ENCODE results near the gene PPP2R3A. TPM values are rescaled to one million over a fixed set of nuclear protein-coding genes. Genes with fewer than 3 reads are reported as not detected.

Gene PPP2R3A
- total RNA-seq, 1 experiment from 2014 or later = not detected

DNA sequence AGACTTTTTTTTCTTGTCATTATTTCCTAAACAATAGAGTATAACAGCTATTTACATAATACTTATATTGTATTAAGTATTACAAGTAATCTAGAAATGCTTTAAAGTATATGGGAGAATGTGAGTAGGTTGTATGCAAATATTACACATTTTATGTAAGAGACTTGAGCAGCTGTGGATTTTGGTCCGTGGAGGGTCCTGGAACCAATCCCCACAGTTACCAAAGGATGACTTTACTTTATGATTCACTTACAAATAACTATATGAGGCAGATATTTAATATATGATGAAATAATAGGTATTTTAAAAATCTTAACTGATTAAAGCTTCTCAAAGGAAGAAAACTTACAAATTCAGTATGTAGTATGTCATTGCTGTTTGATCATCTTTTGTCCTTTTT lies 56.3 kb downstream of the PPP2R3A start:
- H3K9me2 ChIP-seq (replicated peaks; ENCODE audit: insufficient read depth, low read length) = no peaks in the 10 kb centered on the region
- no peak overlapping the region for H3K27ac ChIP-seq (ENCODE audit: low read length)
- no peaks in the 10 kb centered on the region for H3K4me1 ChIP-seq (ENCODE audit: low read length)
- H3K9me3 ChIP-seq (ENCODE audit: low read length) = no peaks in the 10 kb centered on the region
- H2AFZ ChIP-seq (ENCODE audit: low read length) = no peak overlapping the region
- H3K79me2 ChIP-seq (ENCODE audit: low read length) = no peaks in the 10 kb centered on the region
- H3K27me3 ChIP-seq (ENCODE audit: low read length) = no peaks in the 10 kb centered on the region; the same call in 1 of the 2 replicates
- H4K20me1 ChIP-seq (ENCODE audit: insufficient read depth, low read depth, low read length) = no peaks in the 10 kb centered on the region
- H3K4me2 ChIP-seq (ENCODE audit: low read depth, low read length, poor library complexity, severe bottlenecking) = no peak overlapping the region
- no peaks in the 10 kb centered on the region for H3K36me3 ChIP-seq (ENCODE audit: insufficient read depth, low read length)
- no peak overlapping the region for H3K9ac ChIP-seq (ENCODE audit: low read length)
- H3K4me3 ChIP-seq (ENCODE audit: low read length) = no peak overlapping the region
- no peak for DNase-seq

GRCh38 chr3:136022529-136023263 lies 57.2 kb downstream of the PPP2R3A start:
- Histone ChIP-seq H3K4me3 (ENCODE audit: low read length) (no peak overlapping the region), H3K27ac (ENCODE audit: low read length) (no peak overlapping the region), H3K4me1 (ENCODE audit: low read length) (no peaks in the 10 kb centered on the region), H3K9me2 (replicated peaks; ENCODE audit: insufficient read depth, low read length) (no peaks in the 10 kb centered on the region), H3K27me3 (ENCODE audit: low read length) (no peaks in the 10 kb centered on the region; the same call in 1 of the 2 replicates), H3K9ac (ENCODE audit: low read length) (no peak overlapping the region), H4K20me1 (ENCODE audit: insufficient read depth, low read depth, low read length) (no peaks in the 10 kb centered on the region), H2AFZ (ENCODE audit: low read length) (no peak overlapping the region), H3K4me2 (ENCODE audit: low read depth, low read length, poor library complexity, severe bottlenecking) (no peak overlapping the region), H3K36me3 (ENCODE audit: insufficient read depth, low read length) (no peaks in the 10 kb centered on the region), H3K79me2 (ENCODE audit: low read length) (no peaks in the 10 kb centered on the region), H3K9me3 (ENCODE audit: low read length) (no peaks in the 10 kb centered on the region)
- no peak for DNase-seq

GRCh38 chr3:136023264-136023978 lies 57.9 kb downstream of the PPP2R3A start:
- DNase-seq = no peak
- H3K4me3 ChIP-seq (ENCODE audit: low read length) = no peak overlapping the region

GRCh38 chr3:136036306-136036705 lies 70.8 kb downstream of the PPP2R3A start:
- H3K36me3 ChIP-seq (ENCODE audit: insufficient read depth, low read length) = no peaks in the 10 kb centered on the region
- no peak overlapping the region for H3K4me3 ChIP-seq (ENCODE audit: low read length)
- DNase-seq = no peak
- H3K4me2 ChIP-seq (ENCODE audit: low read depth, low read length, poor library complexity, severe bottlenecking) = no peak overlapping the region
- H3K27me3 ChIP-seq (ENCODE audit: low read length) = no peaks in the 10 kb centered on the region
- no peak overlapping the region for H2AFZ ChIP-seq (ENCODE audit: low read length)
- H3K27ac ChIP-seq (ENCODE audit: low read length) = no peak overlapping the region
- no peaks in the 10 kb centered on the region for H3K9me2 ChIP-seq (replicated peaks; ENCODE audit: insufficient read depth, low read length)
- H3K4me1 ChIP-seq (ENCODE audit: low read length) = no peaks in the 10 kb centered on the region
- H3K9ac ChIP-seq (ENCODE audit: low read length) = no peak overlapping the region
- no peaks in the 10 kb centered on the region for H4K20me1 ChIP-seq (ENCODE audit: insufficient read depth, low read depth, low read length)
- no peaks in the 10 kb centered on the region for H3K9me3 ChIP-seq (ENCODE audit: low read length)
- no peaks in the 10 kb centered on the region for H3K79me2 ChIP-seq (ENCODE audit: low read length)

More at GRCh38 chr3:136023264-136023978, 57.9 kb downstream of the PPP2R3A start:
- Histone ChIP-seq H3K9me2 (replicated peaks; ENCODE audit: insufficient read depth, low read length) (no peaks in the 10 kb centered on the region), H3K9me3 (ENCODE audit: low read length) (no peaks in the 10 kb centered on the region), H4K20me1 (ENCODE audit: insufficient read depth, low read depth, low read length) (no peaks in the 10 kb centered on the region), H3K27ac (ENCODE audit: low read length) (no peak overlapping the region), H3K27me3 (ENCODE audit: low read length) (no peaks in the 10 kb centered on the region; the same call in 1 of the 2 replicates), H3K79me2 (ENCODE audit: low read length) (no peaks in the 10 kb centered on the region), H3K36me3 (ENCODE audit: insufficient read depth, low read length) (no peaks in the 10 kb centered on the region), H3K4me2 (ENCODE audit: low read depth, low read length, poor library complexity, severe bottlenecking) (no peak overlapping the region), H2AFZ (ENCODE audit: low read length) (no peak overlapping the region), H3K9ac (ENCODE audit: low read length) (no peak overlapping the region), H3K4me1 (ENCODE audit: low read length) (no peaks in the 10 kb centered on the region)

- Histone ChIP-seq H3K79me2 (ENCODE audit: low read length) (no peaks in the 10 kb centered on the region), H2AFZ (ENCODE audit: low read length) (no peak overlapping the region), H3K27me3 (ENCODE audit: low read length) (no peaks in the 10 kb centered on the region), H4K20me1 (ENCODE audit: insufficient read depth, low read depth, low read length) (no peaks in the 10 kb centered on the region), H3K4me1 (ENCODE audit: low read length) (no peaks in the 10 kb centered on the region), H3K36me3 (ENCODE audit: insufficient read depth, low read length) (no peaks in the 10 kb centered on the region), H3K4me2 (ENCODE audit: low read depth, low read length, poor library complexity, severe bottlenecking) (no peak overlapping the region), H3K27ac (ENCODE audit: low read length) (no peak overlapping the region), H3K9ac (ENCODE audit: low read length) (no peak overlapping the region), H3K9me2 (replicated peaks; ENCODE audit: insufficient read depth, low read length) (no peaks in the 10 kb centered on the region), H3K4me3 (ENCODE audit: low read length) (no peak overlapping the region), H3K9me3 (ENCODE audit: low read length) (no peaks in the 10 kb centered on the region)
- no peak for DNase-seq
Measured at GRCh38 chr3:136038668-136039067, 73.1 kb downstream of the PPP2R3A start.

GRCh38 chr3:136042608-136043221 lies 77.2 kb downstream of the PPP2R3A start:
- Histone ChIP-seq H3K36me3 (ENCODE audit: insufficient read depth, low read length) (no peaks in the 10 kb centered on the region), H3K4me3 (ENCODE audit: low read length) (no peak overlapping the region), H3K4me2 (ENCODE audit: low read depth, low read length, poor library complexity, severe bottlenecking) (no peak overlapping the region), H3K79me2 (ENCODE audit: low read length) (no peaks in the 10 kb centered on the region), H2AFZ (ENCODE audit: low read length) (no peak overlapping the region), H3K9ac (ENCODE audit: low read length) (no peak overlapping the region), H4K20me1 (ENCODE audit: insufficient read depth, low read depth, low read length) (no peaks in the 10 kb centered on the region), H3K9me2 (replicated peaks; ENCODE audit: insufficient read depth, low read length) (no peaks in the 10 kb centered on the region), H3K27ac (ENCODE audit: low read length) (no peak overlapping the region), H3K4me1 (ENCODE audit: low read length) (no peaks in the 10 kb centered on the region), H3K9me3 (ENCODE audit: low read length) (no peaks in the 10 kb centered on the region), H3K27me3 (ENCODE audit: low read length) (no peaks in the 10 kb centered on the region)
- DNase-seq = peak; percentile 86

GRCh38 chr3:136044980-136045745 lies 79.6 kb downstream of the PPP2R3A start:
- Histone ChIP-seq H3K27me3 (ENCODE audit: low read length) (no peaks in the 10 kb centered on the region), H3K9me3 (ENCODE audit: low read length) (no peaks in the 10 kb centered on the region), H3K4me3 (ENCODE audit: low read length) (no peak overlapping the region), H3K27ac (ENCODE audit: low read length) (no peak overlapping the region), H3K79me2 (ENCODE audit: low read length) (no peaks in the 10 kb centered on the region), H2AFZ (ENCODE audit: low read length) (no peak overlapping the region), H3K9me2 (replicated peaks; ENCODE audit: insufficient read depth, low read length) (no peaks in the 10 kb centered on the region), H3K9ac (ENCODE audit: low read length) (no peak overlapping the region), H4K20me1 (ENCODE audit: insufficient read depth, low read depth, low read length) (no peaks in the 10 kb centered on the region), H3K4me1 (ENCODE audit: low read length) (no peaks in the 10 kb centered on the region), H3K36me3 (ENCODE audit: insufficient read depth, low read length) (no peaks in the 10 kb centered on the region), H3K4me2 (ENCODE audit: low read depth, low read length, poor library complexity, severe bottlenecking) (no peak overlapping the region)
- DNase-seq = peak; percentile 11

DNA sequence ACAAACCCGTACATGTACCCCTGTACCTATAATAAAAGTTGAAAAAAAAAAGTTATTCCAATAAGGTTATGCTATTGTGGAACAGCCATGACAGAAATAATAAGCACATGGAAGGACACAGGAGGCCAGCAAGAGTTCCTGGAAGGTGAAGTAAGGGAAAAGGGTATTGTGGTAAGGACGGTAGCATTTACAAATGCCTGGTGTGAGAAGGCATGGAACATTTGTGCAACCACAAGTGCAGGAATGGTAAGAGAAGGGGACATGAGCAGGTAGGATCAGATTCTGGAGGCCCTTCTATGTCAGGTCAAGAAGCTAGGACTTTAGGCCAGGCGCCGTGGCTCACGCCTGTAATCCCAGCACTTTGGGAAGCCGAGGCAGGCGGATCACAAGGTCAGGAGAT lies 82.5 kb downstream of the PPP2R3A start:
- no peaks in the 10 kb centered on the region for H4K20me1 ChIP-seq (ENCODE audit: insufficient read depth, low read depth, low read length)
- H3K79me2 ChIP-seq (ENCODE audit: low read length) = no peaks in the 10 kb centered on the region
- no peak for DNase-seq
- no peak overlapping the region for H2AFZ ChIP-seq (ENCODE audit: low read length)
- H3K9me2 ChIP-seq (replicated peaks; ENCODE audit: insufficient read depth, low read length) = no peaks in the 10 kb centered on the region
- no peaks in the 10 kb centered on the region for H3K4me1 ChIP-seq (ENCODE audit: low read length)
- H3K9me3 ChIP-seq (ENCODE audit: low read length) = no peaks in the 10 kb centered on the region
- no peaks in the 10 kb centered on the region for H3K36me3 ChIP-seq (ENCODE audit: insufficient read depth, low read length)
- no peak overlapping the region for H3K9ac ChIP-seq (ENCODE audit: low read length)
- no peak overlapping the region for H3K4me3 ChIP-seq (ENCODE audit: low read length)
- no peaks in the 10 kb centered on the region for H3K27me3 ChIP-seq (ENCODE audit: low read length)
- H3K4me2 ChIP-seq (ENCODE audit: low read depth, low read length, poor library complexity, severe bottlenecking) = no peak overlapping the region
- H3K27ac ChIP-seq (ENCODE audit: low read length) = no peak overlapping the region
